Ascending aorta (tissue), 2 donors: Measurements from ENCODE around the gene NFKBIE. TPM values are rescaled to one million over a fixed set of nuclear protein-coding genes. Genes with fewer than 3 reads are reported as not detected.

Experiments
- DNase-seq, 2 donors: peaks; one replicate each; pipeline ENCODE4 v3.0.0-alpha.2; 2019; ENCODE audit warnings: low spot score in 2 of 2
- H3K27ac ChIP-seq, 2 donors: fragments of 200-600 bp; sonication (generic); one replicate each; pipeline ENCODE4 v1.5.1; 2016 to 2017; ENCODE audit warnings: mild to moderate bottlenecking in 1 of 2
- H3K27me3 ChIP-seq: fragments of 200-600 bp; sonication (generic); one replicate; pipeline ENCODE4 v1.5.1; 2017
- H3K36me3 ChIP-seq, 2 donors: fragments of 200-600 bp; sonication (generic); one replicate each; pipeline ENCODE4 v1.5.1; 2016
- H3K4me1 ChIP-seq, 2 donors: fragments of 200-600 bp; sonication (generic); one replicate each; pipeline ENCODE4 v1.5.1; 2016 to 2017; ENCODE audit warnings: mild to moderate bottlenecking in 1 of 2
- H3K4me3 ChIP-seq, 2 donors: fragments of 200-600 bp; sonication (generic); one replicate each; pipeline ENCODE4 v1.5.1; 2016 to 2017; ENCODE audit warnings: mild to moderate bottlenecking in 1 of 2
- H3K9me3 ChIP-seq, 2 donors: fragments of 200-600 bp; sonication (generic); one replicate each; pipeline ENCODE4 v1.5.1; 2016
- CTCF ChIP-seq, 3 experiments: fragments of 200-600 bp in 2 of 3; fragments of 450-650 bp in 1 of 3; sonication (generic) in 2 of 3; IDR thresholded peaks; one replicate each; pipeline ENCODE4 v1.5.1; 2016 to 2019; ENCODE audit warnings: antibody characterized with exemption in 3 of 3, mild to moderate bottlenecking in 1 of 3, moderate library complexity in 1 of 3
- intact Hi-C: fragments of 100-400 bp; cut with DNase I; formaldehyde crosslinking; loops from one replicate; pipeline ENCODE4 v1.15.1; 2023
- total RNA-seq: library from RNA; depleted of rRNA; stranded (reverse); fragments of >200 nt; gene quantifications from one replicate; pipeline ENCODE4 v1.1.0, GENCODE V29; 2016

NFKBIE gene
- total RNA-seq, 1 donor from 2014 or later, result 1.9 TPM

- peak; percentile 97 to 99 (median 98) for TF ChIP-seq CTCF (IDR thresholded peaks at IDR 0.05)
Measured at GRCh38 chr6:44237813-44238433, 27.4 kb downstream of the NFKBIE start.

GRCh38 chr6:44237021-44237812 is 28.1 kb downstream of the NFKBIE start:
- intact Hi-C loops, result loop anchor here (1.0 to 5.0 kb wide), 3 partner anchors 16 to 610 kb away; partner anchors contain the start of genes GTPBP2 and NFKBIE
- H3K9me3 ChIP-seq, result no peaks in the 10 kb centered on the region
- DNase-seq, result peak; percentile 98 to 99
- H3K27me3 ChIP-seq, result no peaks in the 10 kb centered on the region
- no peak for TF ChIP-seq CTCF (IDR thresholded peaks at IDR 0.05)
- peaks cover 11 to 23% of the 10 kb centered on the region in 2 donors for H3K36me3 ChIP-seq
- peak overlapping the region; percentile 51 to 79 for H3K4me3 ChIP-seq
- peaks cover 26 to 55% of the 10 kb centered on the region in 2 donors for H3K4me1 ChIP-seq
- H3K27ac ChIP-seq, result peak overlapping the region; percentile 97 to 100

More at GRCh38 chr6:44237813-44238433, 27.4 kb downstream of the NFKBIE start:
- Histone ChIP-seq H3K27ac (peak overlapping the region; percentile 97 to 100), H3K9me3 (no peaks in the 10 kb centered on the region), H3K27me3 (no peaks in the 10 kb centered on the region), H3K36me3 (peaks cover 6 to 16% of the 10 kb centered on the region in 2 donors), H3K4me1 (peaks cover 25 to 50% of the 10 kb centered on the region in 2 donors), H3K4me3 (peak overlapping the region; percentile 51 to 79)
- peak; percentile 72 to 93 for DNase-seq
- intact Hi-C loops, result loop anchor here (1.0 to 5.0 kb wide), 5 partner anchors 8 to 611 kb away; partner anchors contain the start of genes GTPBP2, NFKBIE and SLC35B2

DNA sequence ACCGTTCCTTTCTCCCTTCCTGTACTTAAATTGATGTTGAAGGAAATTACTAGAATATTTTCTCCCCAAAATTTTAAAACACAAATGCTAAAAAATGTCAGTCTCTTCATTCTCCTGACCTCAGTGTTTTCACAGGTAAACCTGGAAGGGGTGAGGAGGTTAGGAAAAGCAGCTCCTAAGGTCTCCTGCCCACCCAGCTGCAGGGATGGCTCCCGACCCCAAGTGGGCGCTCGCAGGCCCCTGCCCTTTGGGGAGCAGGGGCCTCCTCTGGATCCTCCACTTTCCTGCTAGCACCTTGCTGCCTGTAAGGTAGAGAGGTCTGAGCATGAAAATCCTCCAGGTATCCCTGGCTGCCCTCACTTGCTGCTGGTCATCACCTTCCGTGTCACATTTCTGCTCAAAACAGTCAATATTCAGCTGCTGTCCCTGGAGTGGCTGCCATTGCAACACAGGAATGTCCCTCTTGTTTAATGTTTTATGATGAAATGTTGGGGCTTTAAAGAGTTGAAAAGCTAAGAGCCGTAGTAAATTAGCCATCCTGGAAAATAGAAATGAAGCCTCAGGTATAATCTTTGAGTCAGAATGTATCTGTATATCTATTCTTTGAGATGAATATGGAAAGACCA is 29.3 kb downstream of the NFKBIE start:
- no peak for TF ChIP-seq CTCF (IDR thresholded peaks at IDR 0.05)
- no peak for DNase-seq
- Histone ChIP-seq H3K27ac (peak overlapping the region; percentile 97 to 100), H3K36me3 (peaks cover 23 to 35% of the 10 kb centered on the region in 2 donors), H3K4me1 (peaks cover 26 to 55% of the 10 kb centered on the region in 2 donors), H3K4me3 (no peak overlapping the region), H3K27me3 (no peaks in the 10 kb centered on the region), H3K9me3 (no peaks in the 10 kb centered on the region)
- intact Hi-C loops, result loop anchor here (5.0 kb wide), 1 partner anchor 609 kb away; the partner anchor contains the start of gene GTPBP2

- Histone ChIP-seq H3K4me3 (no peak overlapping the region), H3K4me1 (peaks cover 26 to 55% of the 10 kb centered on the region in 2 donors), H3K9me3 (no peaks in the 10 kb centered on the region), H3K27me3 (no peaks in the 10 kb centered on the region), H3K27ac (peak overlapping the region; percentile 80 to 100), H3K36me3 (peaks cover 30 to 43% of the 10 kb centered on the region in 2 donors)
- DNase-seq, result no peak
- intact Hi-C loops, result loop anchor here (5.0 kb wide), 1 partner anchor 608 kb away; the partner anchor contains the start of gene GTPBP2
- TF ChIP-seq CTCF (IDR thresholded peaks at IDR 0.05), result no peak
Measured at GRCh38 chr6:44235269-44235668, 30.1 kb downstream of the NFKBIE start.
